Esophagus squamous epithelium (tissue), 5 donors: ENCODE results near the gene ST6GALNAC1. TPM values are rescaled to one million over a fixed set of nuclear protein-coding genes. Genes with fewer than 3 reads are reported as not detected.

Experiments used
- DNase-seq: peaks from one replicate; lab custom pipeline; 2025; lab: John Stamatoyannopoulos, UW
- H3K27ac ChIP-seq, 4 donors: fragments of 200-600 bp; sonication (generic); one replicate each; pipeline ENCODE4 v1.5.1; 2016 to 2019; ENCODE audit warnings: mild to moderate bottlenecking in 1 of 4
- H3K27me3 ChIP-seq, 4 donors: fragments of 200-600 bp; sonication (generic); 1 replicate in 3 of 4; 2 replicates in 1 of 4; pipeline versions ENCODE4 v1.5.1 to v1.6.0; 2017 to 2021; ENCODE audit warnings: antibody characterized with exemption in 1 of 4
- H3K36me3 ChIP-seq, 3 donors: fragments of 200-600 bp; sonication (generic); one replicate each; pipeline ENCODE4 v1.5.1; 2016 to 2019
- H3K4me1 ChIP-seq, 3 donors: fragments of 200-600 bp; sonication (generic); one replicate each; pipeline ENCODE4 v1.5.1; 2017 to 2019
- H3K4me3 ChIP-seq, 4 donors: fragments of 200-600 bp; sonication (generic); 1 replicate in 3 of 4; 2 replicates in 1 of 4; pipeline ENCODE4 v1.5.1; 2016 to 2019; ENCODE audit warnings: mild to moderate bottlenecking in 2 of 4, moderate library complexity in 1 of 4
- H3K9me3 ChIP-seq, 3 donors: fragments of 200-600 bp; sonication (generic); one replicate each; pipeline ENCODE4 v1.5.1; 2016 to 2019
- CTCF ChIP-seq, 6 experiments: fragments of 450-650 bp in 4 of 6; fragments of 200-600 bp in 2 of 6; sonication (generic) in 2 of 6; IDR thresholded peaks; one replicate each; pipeline ENCODE4 v1.5.1; 2016 to 2019; ENCODE audit warnings: antibody characterized with exemption in 6 of 6, mild to moderate bottlenecking in 4 of 6, moderate library complexity in 4 of 6
- POLR2A ChIP-seq, 4 donors: fragments of 450-650 bp; IDR thresholded peaks; one replicate each; pipeline ENCODE4 v1.6.1; 2017; ENCODE audit warnings: antibody characterized with exemption in 4 of 4, mild to moderate bottlenecking in 4 of 4, moderate library complexity in 3 of 4
- WGBS, 2 donors: methylation state at CpG; one replicate each; pipeline ENCODE4 v1.1.5; 2018; 5-methylcytosine and 5-hydroxymethylcytosine counted together
- intact Hi-C: fragments of 100-400 bp; cut with DNase I; formaldehyde crosslinking; loops from one replicate; pipeline ENCODE4 v1.15.0; 2022
- total RNA-seq, 4 donors: library from RNA; depleted of rRNA; stranded (reverse); fragments of >200 nt; gene quantifications; one replicate each; pipeline ENCODE4 v1.1.0, GENCODE V29; 2016
- donor health status: DM: yes; HTN: yes; CAD: no.

ST6GALNAC1 gene
- total RNA-seq, 4 donors from 2014 or later, result 10.6 to 63.3 (median 32.7) TPM

GRCh38 chr17:76685366-76685765 is 41.8 kb upstream of the ST6GALNAC1 start:
- Histone ChIP-seq H3K9me3 (no peaks in the 10 kb centered on the region), H3K4me1 (peaks cover 26 to 90% (median 40%) of the 10 kb centered on the region in 3 donors), H3K27me3 (no peaks in the 10 kb centered on the region), H3K36me3 (peaks cover 0 to 36% (median 0%) of the 10 kb centered on the region in 3 donors), H3K4me3 (no peak overlapping the region), H3K27ac (peak overlapping the region in 3 of 4 donors; percentile 55 to 88 (median 82))
- intact Hi-C loops, result loop anchor here (10.0 kb wide), 1 partner anchor 161 kb away; no protein-coding TSS in a partner anchor
- DNase-seq, result no peak
- TF ChIP-seq POLR2A (IDR thresholded peaks at IDR 0.05) (no peak), CTCF (IDR thresholded peaks at IDR 0.05) (no peak)
- WGBS, 2 donors, result 35 to 100% methylated on average over 2 to 5 of the region's 12 CpGs

- no peaks in the 10 kb centered on the region for H3K9me3 ChIP-seq
- WGBS, 2 donors, result 100% methylated on average over 1 of the region's 7 CpGs; no CpG with 5 or more reads in 1 of the 2 donors
- H3K4me1 ChIP-seq, result peaks cover 26 to 90% (median 40%) of the 10 kb centered on the region in 3 donors
- H3K27me3 ChIP-seq, result no peaks in the 10 kb centered on the region
- H3K4me3 ChIP-seq, result no peak overlapping the region
- peaks cover 0 to 38% (median 0%) of the 10 kb centered on the region in 3 donors for H3K36me3 ChIP-seq
- no peak for TF ChIP-seq POLR2A (IDR thresholded peaks at IDR 0.05)
- no peak for TF ChIP-seq CTCF (IDR thresholded peaks at IDR 0.05)
- DNase-seq, result no peak
- intact Hi-C loops, result loop anchor here (10.0 kb wide), 1 partner anchor 160 kb away; no protein-coding TSS in a partner anchor
- H3K27ac ChIP-seq, result peak overlapping the region in 3 of 4 donors; percentile 55 to 88 (median 82)
Observed at GRCh38 chr17:76684756-76685155, 41.2 kb upstream of the ST6GALNAC1 start.

- peak overlapping the region in 3 of 4 donors; percentile 55 to 88 (median 82) for H3K27ac ChIP-seq
- H3K27me3 ChIP-seq, result no peaks in the 10 kb centered on the region
- no peak for DNase-seq
- intact Hi-C loops, result loop anchor here (10.0 kb wide), 1 partner anchor 159 kb away; no protein-coding TSS in a partner anchor
- no peaks in the 10 kb centered on the region for H3K9me3 ChIP-seq
- H3K36me3 ChIP-seq, result peaks cover 0 to 38% (median 0%) of the 10 kb centered on the region in 3 donors
- peaks cover 26 to 83% (median 40%) of the 10 kb centered on the region in 3 donors for H3K4me1 ChIP-seq
- WGBS, 2 donors, result 81 to 87% methylated on average over 6 to 12 of the region's 25 CpGs
- TF ChIP-seq POLR2A (IDR thresholded peaks at IDR 0.05) (no peak), CTCF (IDR thresholded peaks at IDR 0.05) (no peak)
- H3K4me3 ChIP-seq, result no peak overlapping the region
Observed at GRCh38 chr17:76683921-76684745, 40.6 kb upstream of the ST6GALNAC1 start.

- no peak for DNase-seq
- no peaks in the 10 kb centered on the region for H3K9me3 ChIP-seq
- peaks cover 0 to 43% (median 0%) of the 10 kb centered on the region in 3 donors for H3K36me3 ChIP-seq
- H3K27me3 ChIP-seq, result no peaks in the 10 kb centered on the region
- no peak overlapping the region for H3K4me3 ChIP-seq
- H3K27ac ChIP-seq, result peak overlapping the region in 3 of 4 donors; percentile 36 to 69 (median 56)
- TF ChIP-seq POLR2A (IDR thresholded peaks at IDR 0.05) (no peak), CTCF (IDR thresholded peaks at IDR 0.05) (no peak)
- 79 to 80% methylated on average over 6 to 8 of the region's 18 CpGs for whole genome bisulfite sequencing, 2 donors
- intact Hi-C loops, result loop anchor here (10.0 kb wide), 1 partner anchor 158 kb away; no protein-coding TSS in a partner anchor
- H3K4me1 ChIP-seq, result peaks cover 18 to 74% (median 39%) of the 10 kb centered on the region in 3 donors
Observed at GRCh38 chr17:76683011-76683755, 39.6 kb upstream of the ST6GALNAC1 start.
